ENCODE results near the gene UNC119.
A peak's percentile ranks its signal among the peaks of the same experiment; 100 is the strongest.

The UNC119 gene

GRCh38 chr17:28572259-28573039, 20.0 kb upstream of the UNC119 start:
- DNase-seq = peak; percentile 54

GRCh38 chr17:28571361-28572122, 19.1 kb upstream of the UNC119 start, which contains the start of gene PIGS:
TSS of gene PIGS (minus strand) at chr17:28571524. CDS start at chr17:28571496, 28 bp downstream.
- DNase-seq = peak; percentile 91

GRCh38 chr17:28570716-28571360, 18.4 kb upstream of the UNC119 start:
- DNase-seq = peak; percentile 64

- DNase-seq = no peak
These were observed 17.0 kb upstream of the UNC119 start for GRCh38 chr17:28569446-28569845.

GRCh38 chr17:28567604-28568003, 15.2 kb upstream of the UNC119 start:
- DNase-seq = no peak

- no peak for DNase-seq
These were observed 11.1 kb upstream of the UNC119 start for GRCh38 chr17:28563475-28563874.

- no peak for DNase-seq
These were observed 2.6 kb upstream of the UNC119 start for GRCh38 chr17:28555022-28555421.

GRCh38 chr17:28554565-28554964, 2.1 kb upstream of the UNC119 start:
- no peak for DNase-seq

- no peak for DNase-seq
These were observed 629 bp upstream of the UNC119 start for GRCh38 chr17:28553000-28553505.

GRCh38 chr17:28551421-28552175, 826 bp downstream of the UNC119 start:
- DNase-seq = no peak

- no peak for DNase-seq
These were observed 1.6 kb downstream of the UNC119 start for GRCh38 chr17:28550858-28551257.

- DNase-seq = no peak
These were observed 2.9 kb downstream of the UNC119 start for GRCh38 chr17:28549236-28550132.

- no peak for DNase-seq
These were observed 3.9 kb downstream of the UNC119 start for GRCh38 chr17:28548417-28549130.

- peak; percentile 88 for DNase-seq
These were observed 4.6 kb downstream of the UNC119 start for GRCh38 chr17:28547623-28548416.

GRCh38 chr17:28547096-28547622, 5.3 kb downstream of the UNC119 start:
- DNase-seq = no peak

GRCh38 chr17:28545787-28546415, 6.5 kb downstream of the UNC119 start:
- DNase-seq = no peak

GRCh38 chr17:28545141-28545503, 7.3 kb downstream of the UNC119 start:
- no peak for DNase-seq

GRCh38 chr17:28544402-28545140, 7.9 kb downstream of the UNC119 start:
- no peak for DNase-seq

- no peak for DNase-seq
These were observed 11.0 kb downstream of the UNC119 start for GRCh38 chr17:28541439-28541838.

Data from hematopoietic multipotent progenitor cell treated with erythropoietin and hydrocortisone succinate and interleukin-3 and kit ligand, for 8 days (in vitro differentiated cells).